H1 (cell line): ENCODE results near the gene SLC25A40. TPM values are rescaled to one million over a fixed set of nuclear protein-coding genes. Genes with fewer than 3 reads are reported as not detected.

Experiments
- CTCF ChIA-PET: fragments of 300-600 bp; sonication (Branson Sonifier 250); formaldehyde crosslinking; loops from one replicate; lab custom pipeline; 2021; ENCODE audit not compliant: partially characterized antibody; lab: Charles Lee
- POLR2A ChIA-PET: fragments of 300-600 bp; sonication (Branson Sonifier 250); formaldehyde crosslinking; loops from one replicate; lab custom pipeline; 2021; ENCODE audit warnings: inconsistent platforms; ENCODE audit not compliant: partially characterized antibody; lab: Charles Lee
- DNase-seq, 2 experiments: peaks; one replicate each; pipeline versions ENCODE4 v3.0.0 to v3.0.0-alpha.2; 2010 to 2022; ENCODE audit warnings: low spot score in 2 of 2, low read depth in 1 of 2, mixed read lengths in 1 of 2
- FAIRE-seq: peaks from 2 replicates; lab custom pipeline; 2011; peaks lifted over from hg19 to GRCh38; lab: Jason Lieb, UNC
- H2AFZ ChIP-seq: 2 replicates; pipeline ENCODE4 v1.8.1; 2012; ENCODE audit warnings: low read length, inconsistent platforms
- H2AK5ac ChIP-seq: 2 replicates; pipeline ENCODE4 v1.6.1; 2013; ENCODE audit warnings: low read depth, low read length
- H2BK120ac ChIP-seq: replicated peaks from 2 replicates; pipeline ENCODE3; 2013; ENCODE audit warnings: low read depth, low read length, inconsistent platforms
- H2BK12ac ChIP-seq: 2 replicates; pipeline ENCODE4 v1.6.1; 2013; ENCODE audit warnings: low read depth, low read length
- H2BK15ac ChIP-seq: 2 replicates; pipeline ENCODE4 v1.6.1; 2013; ENCODE audit warnings: low read length
- H2BK20ac ChIP-seq: 2 replicates; pipeline ENCODE4 v1.6.1; 2013; ENCODE audit warnings: low read length
- H2BK5ac ChIP-seq: 2 replicates; pipeline ENCODE4 v1.6.1; 2013; ENCODE audit warnings: low read depth, low read length
- H3K14ac ChIP-seq: 2 replicates; pipeline ENCODE4 v1.6.1; 2013; ENCODE audit warnings: inconsistent platforms; ENCODE audit not compliant: insufficient read length
- H3K18ac ChIP-seq: 2 replicates; pipeline ENCODE4 v1.6.1; 2013; ENCODE audit warnings: low read length; ENCODE audit errors: extremely low read depth
- H3K23ac ChIP-seq: 2 replicates; pipeline ENCODE4 v1.6.1; 2013; ENCODE audit warnings: inconsistent platforms; ENCODE audit not compliant: insufficient read length
- H3K23me2 ChIP-seq: 2 replicates; pipeline ENCODE4 v1.6.1; 2013; ENCODE audit warnings: low read depth, low read length
- H3K27ac ChIP-seq: 2 replicates; pipeline ENCODE4 v1.6.1; 2011; ENCODE audit warnings: low read depth, low read length, inconsistent platforms
- H3K27me3 ChIP-seq, 4 experiments: replicated peaks in 1 of 4; 1 replicate in 1 of 4; 2 replicates in 3 of 4; pipeline versions ENCODE4 v1.6.1 to v1.8.1; 2011 to 2013; ENCODE audit warnings: low read length in 3 of 4, mild to moderate bottlenecking in 3 of 4, inconsistent platforms in 2 of 4, mixed read lengths in 2 of 4, moderate library complexity in 1 of 4; ENCODE audit not compliant: control insufficient read depth in 3 of 4, insufficient read depth in 3 of 4; ENCODE audit errors: extremely low read depth in 1 of 4
- H3K36me3 ChIP-seq, 4 experiments: 2 replicates each; pipeline versions ENCODE4 v1.6.1 to v1.8.1; 2011 to 2013; ENCODE audit warnings: mild to moderate bottlenecking in 4 of 4, low read length in 3 of 4, moderate library complexity in 2 of 4, control low read depth in 1 of 4, inconsistent platforms in 1 of 4; ENCODE audit not compliant: insufficient read depth in 4 of 4, control insufficient read depth in 2 of 4
- H3K4ac ChIP-seq: replicated peaks from 2 replicates; pipeline ENCODE3; 2013; ENCODE audit warnings: low read length, low read depth, mixed read lengths, inconsistent platforms; ENCODE audit not compliant: insufficient read length
- H3K4me1 ChIP-seq, 4 experiments: replicated peaks in 1 of 4; 1 replicate in 1 of 4; 2 replicates in 3 of 4; pipeline versions ENCODE4 v1.6.1 to v1.8.1; 2011 to 2013; ENCODE audit warnings: low read length in 3 of 4, inconsistent platforms in 2 of 4, mixed read lengths in 1 of 4; ENCODE audit not compliant: insufficient read depth in 4 of 4, control insufficient read depth in 3 of 4
- H3K4me2 ChIP-seq, 2 experiments: 2 replicates each; pipeline versions ENCODE4 v1.6.1 to v1.8.1; 2011 to 2013; ENCODE audit warnings: low read depth in 2 of 2, low read length in 2 of 2, control low read depth in 1 of 2, inconsistent platforms in 1 of 2, mild to moderate bottlenecking in 1 of 2; ENCODE audit not compliant: insufficient read depth in 1 of 2
- H3K4me3 ChIP-seq, 4 experiments: fragments of 200-600, 300-600 bp in 1 of 4; sonication (generic), shearing (Covaris generic), sonication (Bioruptor Twin) in 1 of 4; 2 replicates each; pipeline versions ENCODE4 v1.5.1 to v1.8.1; 2011 to 2016; ENCODE audit warnings: low read length in 4 of 4, low read depth in 3 of 4, control low read depth in 2 of 4, inconsistent platforms in 2 of 4, mild to moderate bottlenecking in 2 of 4, mixed read lengths in 1 of 4, moderate library complexity in 1 of 4; ENCODE audit not compliant: insufficient read depth in 2 of 4; ENCODE audit errors: extremely low read depth in 1 of 4
- H3K56ac ChIP-seq: replicated peaks from 2 replicates; pipeline ENCODE3; 2013; ENCODE audit warnings: low read depth, mild to moderate bottlenecking, mixed read lengths, low read length, inconsistent platforms; ENCODE audit not compliant: insufficient read length
- H3K79me1 ChIP-seq: 2 replicates; pipeline ENCODE4 v1.6.1; 2013; ENCODE audit warnings: low read depth, low read length, control low read depth
- H3K79me2 ChIP-seq, 2 experiments: 2 replicates each; pipeline versions ENCODE4 v1.6.1 to v1.8.1; 2012 to 2013; ENCODE audit warnings: low read length in 2 of 2, mild to moderate bottlenecking in 2 of 2, inconsistent platforms in 1 of 2; ENCODE audit not compliant: insufficient read depth in 2 of 2, control insufficient read depth in 1 of 2
- H3K9ac ChIP-seq, 4 experiments: replicated peaks in 1 of 4; 1 replicate in 1 of 4; 2 replicates in 3 of 4; pipeline versions ENCODE4 v1.6.1 to v1.8.1; 2011 to 2013; ENCODE audit warnings: low read depth in 3 of 4, low read length in 3 of 4, control low read depth in 2 of 4, mild to moderate bottlenecking in 2 of 4, moderate library complexity in 2 of 4, inconsistent platforms in 1 of 4; ENCODE audit errors: extremely low read depth in 1 of 4
- H3K9me3 ChIP-seq, 2 experiments: 2 replicates each; pipeline versions ENCODE4 v1.6.1 to v1.8.1; 2012 to 2013; ENCODE audit warnings: mild to moderate bottlenecking in 2 of 2, moderate library complexity in 2 of 2, control low read depth in 1 of 2, inconsistent platforms in 1 of 2, low read depth in 1 of 2, low read length in 1 of 2, mixed read lengths in 1 of 2; ENCODE audit not compliant: insufficient read depth in 2 of 2
- H4K20me1 ChIP-seq, 2 experiments: replicated peaks in 1 of 2; 2 replicates each; pipeline versions ENCODE3 to v1.8.1; 2011 to 2013; ENCODE audit warnings: inconsistent platforms in 2 of 2, low read length in 2 of 2, mild to moderate bottlenecking in 1 of 2; ENCODE audit not compliant: insufficient read depth in 2 of 2, control insufficient read depth in 1 of 2
- H4K5ac ChIP-seq: 2 replicates; pipeline ENCODE4 v1.6.1; 2013; ENCODE audit warnings: low read length, low read depth, mixed read lengths, inconsistent platforms; ENCODE audit not compliant: insufficient read length
- H4K8ac ChIP-seq: 2 replicates; pipeline ENCODE4 v1.8.0; 2013; ENCODE audit warnings: mild to moderate bottlenecking, moderate library complexity, low read length, inconsistent platforms; ENCODE audit not compliant: insufficient read depth; ENCODE audit errors: extremely low read depth
- H4K91ac ChIP-seq: replicated peaks from 2 replicates; pipeline ENCODE3; 2013; ENCODE audit warnings: low read length, mixed read lengths, inconsistent platforms; ENCODE audit not compliant: insufficient read length
- CTCF ChIP-seq, 3 experiments: IDR thresholded peaks; 1 replicate in 2 of 3; 2 replicates in 1 of 3; pipeline versions ENCODE4 v1.5.1 to v1.6.1; 2011; ENCODE audit warnings: low read length in 3 of 3, mild to moderate bottlenecking in 3 of 3, inconsistent platforms in 2 of 3, low read depth in 1 of 3, moderate library complexity in 1 of 3; ENCODE audit not compliant: insufficient read depth in 1 of 3; ENCODE audit errors: control extremely low read depth in 1 of 3
- GTF2F1 ChIP-seq: IDR thresholded peaks from 2 replicates; pipeline ENCODE4 v1.6.1; 2012; ENCODE audit warnings: low read depth, low read length, improper control_type of control experiment, borderline replicate concordance
- JUND ChIP-seq: IDR thresholded peaks from 2 replicates; pipeline ENCODE4 v1.6.1; 2011; ENCODE audit warnings: mild to moderate bottlenecking, improper control_type of control experiment, low read length
- MAX ChIP-seq: IDR thresholded peaks from 2 replicates; pipeline ENCODE4 v1.6.1; 2012; ENCODE audit warnings: inconsistent platforms
- NANOG ChIP-seq: IDR thresholded peaks from 2 replicates; pipeline ENCODE4 v1.6.1; 2011; ENCODE audit warnings: low read length, low read depth, mild to moderate bottlenecking, inconsistent platforms; ENCODE audit not compliant: insufficient read depth, poor library complexity, severe bottlenecking
- NRF1 ChIP-seq: IDR thresholded peaks from 2 replicates; pipeline ENCODE4 v1.6.1; 2011; ENCODE audit warnings: mild to moderate bottlenecking, low read depth, low read length, improper control_type of control experiment
- RAD21 ChIP-seq, 2 experiments: IDR thresholded peaks in 1 of 2; conservative IDR thresholded peaks in 1 of 2; 2 replicates each; pipeline ENCODE4 v1.6.1; 2011; ENCODE audit warnings: low read depth in 2 of 2, low read length in 2 of 2, improper control_type of control experiment in 1 of 2, inconsistent platforms in 1 of 2, mild to moderate bottlenecking in 1 of 2, moderate library complexity in 1 of 2
- RBBP5 ChIP-seq: IDR thresholded peaks from 2 replicates; pipeline ENCODE4 v1.7.1; 2012; ENCODE audit warnings: low read depth, mild to moderate bottlenecking, inconsistent platforms, low read length, moderate library complexity, borderline replicate concordance
- SIX5 ChIP-seq: IDR thresholded peaks from 2 replicates; pipeline ENCODE4 v1.6.1; 2011; ENCODE audit warnings: mild to moderate bottlenecking, low read depth, low read length
- SP4 ChIP-seq: IDR thresholded peaks from 2 replicates; pipeline ENCODE4 v1.6.1; 2012; ENCODE audit warnings: low read length, inconsistent platforms
- TCF12 ChIP-seq: IDR thresholded peaks from 2 replicates; pipeline ENCODE4 v1.6.1; 2011; ENCODE audit warnings: low read depth, mild to moderate bottlenecking, low read length
- WGBS, 2 experiments: shearing (Covaris generic) in 1 of 2; methylation state at CpG; one replicate each; pipeline versions ENCODE4 v1.1.6 to v1.1.7; 2013 to 2015; ENCODE audit warnings: low lambda C conversion rate in 2 of 2, mixed read lengths in 2 of 2, inconsistent platforms in 1 of 2, low coverage in 1 of 2, missing lambda C conversion rate in 1 of 2; ENCODE audit not compliant: insufficient replicate concordance in 2 of 2, insufficient coverage in 1 of 2, insufficient read length in 1 of 2; ENCODE audit errors: extremely low coverage in 1 of 2, missing lambda C conversion rate in 1 of 2; 5-methylcytosine and 5-hydroxymethylcytosine counted together
- polyA plus RNA-seq, 7 experiments: library from polyadenylated mRNA; depleted of rRNA in 3 of 7; stranded (reverse) in 5 of 7; unstranded in 2 of 7; fragments of >200 nt in 5 of 7; fragments of 200-250 nt in 2 of 7; gene quantifications; 1 replicate in 5 of 7; 2 replicates in 1 of 7; 4 replicates in 1 of 7; pipeline versions ENCODE4 v1.2.1 to v1.2.3, GENCODE V29; 2011 to 2013; ENCODE audit warnings: missing spikeins in 2 of 7, mixed read lengths in 2 of 7
- total RNA-seq: library from RNA; stranded (reverse); fragmentation: NEBNext Ultra II Directional; extraction: Animal tissue kit (Norgen Biotek cat#: 25700); gene quantifications from 2 replicates; pipeline ENCODE4 v1.2.1, GENCODE V29; 2021

Gene SLC25A40
- total and polyA plus RNA-seq, 2 of the 8 experiments (the other 6 are each of a cell fraction or from before 2014, with no cell fraction given), result 6.5 to 17.3 TPM

- Histone ChIP-seq H3K79me1 (peaks cover 2% of the 10 kb centered on the region; the same call in 1 of the 2 replicates), H3K27ac (no peak overlapping the region), H4K5ac (no peak overlapping the region), H2AK5ac (no peak overlapping the region), H3K18ac (no peak overlapping the region), H3K4me2 (no peak overlapping the region), H4K8ac (no peak overlapping the region), H4K91ac (no peak overlapping the region), H3K23ac (no peak overlapping the region), H3K27me3 (no peaks in the 10 kb centered on the region), H3K4ac (no peak overlapping the region), H2BK12ac (no peak overlapping the region), H3K4me1 (no peaks in the 10 kb centered on the region), H3K56ac (no peak overlapping the region), H3K4me3 (no peak overlapping the region), H2BK20ac (no peak overlapping the region), H3K9me3 (peaks cover 0 to 4% of the 10 kb centered on the region in 2 experiments; a peak in 1 of 4 replicates), H2BK120ac (no peak overlapping the region), H3K9ac (no peak overlapping the region), H3K14ac (no peak overlapping the region), H3K79me2 (peaks cover 6 to 9% of the 10 kb centered on the region in 2 experiments; a peak in 3 of 4 replicates), H2BK5ac (no peak overlapping the region), H3K23me2 (no peaks in the 10 kb centered on the region), H2BK15ac (no peak overlapping the region), H4K20me1 (peaks cover 0 to 1% of the 10 kb centered on the region in 2 experiments), H2AFZ (no peak overlapping the region), H3K36me3 (peaks cover 0 to 16% (median 7%) of the 10 kb centered on the region in 4 experiments; a peak in 2 of 8 replicates)
- 89% methylated on average over 2 of the region's 2 CpGs; no CpG with 5 or more reads in 1 of the 2 experiments for WGBS, 2 experiments
- ChIA-PET CTCF (interaction anchor here (0.7 to 1.1 kb wide), 2 partner anchors 9 to 446 kb away, joined by 3 to 4 read pairs; no protein-coding TSS in a partner anchor), POLR2A (no interaction called here)
- FAIRE-seq (no peak), DNase-seq (no peak)
- TF ChIP-seq SIX5 (no peak), GTF2F1 (no peak), NANOG (no peak), RBBP5 (no peak), JUND (no peak), CTCF (IDR thresholded peaks at IDR 0.05; ENCODE audit: control extremely low read depth in 1 of 3, insufficient read depth in 1 of 3, low read depth in 1 of 3, low read length in 3 of 3) (no peak), MAX (no peak), RAD21 (IDR thresholded peaks at IDR 0.05 in 1 of 2, conservative IDR thresholded peaks at IDR 0.05 in 1 of 2; ENCODE audit: low read depth in 2 of 2, low read length in 2 of 2) (no peak), TCF12 (no peak), SP4 (no peak), NRF1 (no peak)
Observed at GRCh38 chr7:87866089-87866488, 10.1 kb downstream of the SLC25A40 start.
